ENCODE results near the gene MLC1.

GRCh38 chr22:50031189-50032091 is 53.8 kb downstream of the MLC1 start:
- TF ChIP-seq EZH2 (IDR thresholded peaks at IDR 0.05), result no peak
- no peak for TF ChIP-seq CTCF (IDR thresholded peaks at IDR 0.05)
- no peak for TF ChIP-seq EZH2phosphoT487 (IDR thresholded peaks at IDR 0.05)

Data from neural progenitor cell (in vitro differentiated cells).